ENCODE results near the gene SYTL3.
A peak's percentile ranks its signal among the peaks of the same experiment; 100 is the strongest.
"Not testable (repeated sequence)": the region's sequence is repeated elsewhere in the genome, so short reads cannot be mapped to it uniquely, and the experiment has no call there.

Gene SYTL3

DNA sequence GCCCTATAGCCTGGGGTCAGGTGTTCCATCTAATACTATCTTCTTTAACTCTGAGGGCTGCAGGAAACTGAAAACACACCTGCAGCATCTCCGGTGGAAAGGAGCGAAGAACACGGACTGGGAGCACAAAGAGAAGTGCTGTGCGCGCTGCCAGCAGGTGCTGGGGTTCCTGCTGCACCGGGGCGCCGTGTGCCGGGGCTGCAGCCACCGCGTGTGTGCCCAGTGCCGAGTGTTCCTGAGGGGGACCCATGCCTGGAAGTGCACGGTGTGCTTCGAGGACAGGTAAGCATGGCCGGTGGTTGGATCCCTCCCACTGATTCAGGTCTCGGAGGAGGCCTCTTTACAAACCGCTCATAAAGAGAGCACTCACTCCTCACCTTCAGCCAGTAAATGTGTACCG lies 15.5 kb downstream of the SYTL3 start:
- no peak for DNase-seq

DNA sequence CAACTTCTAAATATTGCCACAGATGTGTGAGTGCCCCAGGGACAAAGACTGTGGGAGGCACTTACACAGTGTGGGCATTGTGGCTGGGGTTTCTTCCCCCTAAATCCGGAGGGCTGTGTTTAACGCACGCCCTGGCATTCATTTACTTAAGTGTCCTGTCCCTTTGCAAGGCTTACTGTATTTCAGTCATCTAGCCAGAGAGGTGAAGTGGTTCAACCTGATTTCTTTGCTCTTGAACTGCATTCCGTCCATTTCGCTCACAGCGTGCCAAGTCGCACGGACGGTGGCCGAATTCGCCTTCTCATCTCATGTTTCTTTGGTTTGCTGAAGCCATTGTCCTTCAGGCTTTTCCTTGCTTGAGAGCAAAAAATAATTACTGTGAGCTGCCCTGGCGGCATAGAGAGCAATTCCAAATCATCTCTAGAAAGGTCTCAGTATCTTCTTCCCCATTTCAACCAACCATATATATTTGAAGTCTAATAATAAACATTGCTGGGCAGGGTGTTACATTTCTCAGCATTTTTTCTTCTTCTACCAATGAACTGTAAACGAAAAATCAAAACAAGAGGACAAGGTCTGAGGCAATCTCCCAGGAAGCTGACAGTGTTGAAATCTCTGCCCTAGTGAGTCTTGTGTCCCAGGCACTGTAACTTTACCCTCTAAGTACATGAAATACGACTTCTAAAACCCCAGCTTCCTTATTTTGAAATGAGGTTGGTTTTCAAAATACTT lies 16.9 kb downstream of the SYTL3 start:
- DNase-seq: no peak

DNA sequence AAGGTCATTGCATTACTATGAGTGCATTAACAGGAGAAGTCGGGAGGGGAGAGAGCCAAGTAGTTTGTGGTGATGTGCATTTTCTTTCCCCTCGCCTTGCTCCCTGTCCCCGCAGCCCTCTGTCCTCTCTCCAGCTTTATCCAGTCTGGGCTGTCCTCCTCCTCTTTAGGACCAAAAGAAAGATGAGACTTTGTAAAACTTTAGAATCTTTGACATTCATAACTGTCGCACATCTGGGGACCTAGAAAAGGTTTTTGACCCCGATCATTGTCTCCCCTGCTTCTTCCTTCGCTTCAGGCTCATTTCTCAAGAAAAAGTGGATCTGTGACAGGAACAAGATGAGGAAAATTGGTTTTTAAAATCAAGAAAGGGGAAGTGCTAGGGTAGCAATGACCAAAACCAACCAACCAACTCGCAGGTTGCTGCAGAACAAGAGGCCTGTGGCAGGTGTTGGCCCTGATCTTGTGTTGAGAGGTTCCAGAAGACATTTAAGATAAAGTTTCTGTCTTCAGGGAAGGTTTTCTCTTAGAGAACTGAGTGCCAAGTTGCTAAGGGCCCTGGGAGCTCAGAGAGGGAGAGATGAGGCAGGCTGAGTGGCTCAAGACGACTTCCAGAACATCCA lies 17.6 kb downstream of the SYTL3 start:
- DNase-seq: no peak

DNA sequence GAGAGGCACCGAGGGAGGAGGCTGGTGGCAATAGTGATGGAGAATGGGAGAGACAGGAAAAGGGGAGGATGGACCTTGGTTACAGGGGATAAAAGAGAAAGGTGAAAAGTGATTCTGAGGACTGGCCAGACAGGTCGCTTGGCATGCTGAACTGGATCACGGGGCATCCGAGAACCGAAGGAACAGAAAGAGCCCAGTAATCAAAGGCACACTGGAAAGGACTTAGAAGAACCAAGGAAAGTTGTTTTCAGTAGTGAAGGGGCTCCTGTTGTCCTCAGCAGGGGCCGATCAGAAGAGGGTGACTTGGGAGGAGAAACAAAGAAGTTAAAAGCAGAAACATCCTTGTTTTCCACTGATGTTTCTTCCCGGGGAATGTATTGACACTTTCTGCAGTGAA lies 18.9 kb downstream of the SYTL3 start:
- DNase-seq: no peak

DNA sequence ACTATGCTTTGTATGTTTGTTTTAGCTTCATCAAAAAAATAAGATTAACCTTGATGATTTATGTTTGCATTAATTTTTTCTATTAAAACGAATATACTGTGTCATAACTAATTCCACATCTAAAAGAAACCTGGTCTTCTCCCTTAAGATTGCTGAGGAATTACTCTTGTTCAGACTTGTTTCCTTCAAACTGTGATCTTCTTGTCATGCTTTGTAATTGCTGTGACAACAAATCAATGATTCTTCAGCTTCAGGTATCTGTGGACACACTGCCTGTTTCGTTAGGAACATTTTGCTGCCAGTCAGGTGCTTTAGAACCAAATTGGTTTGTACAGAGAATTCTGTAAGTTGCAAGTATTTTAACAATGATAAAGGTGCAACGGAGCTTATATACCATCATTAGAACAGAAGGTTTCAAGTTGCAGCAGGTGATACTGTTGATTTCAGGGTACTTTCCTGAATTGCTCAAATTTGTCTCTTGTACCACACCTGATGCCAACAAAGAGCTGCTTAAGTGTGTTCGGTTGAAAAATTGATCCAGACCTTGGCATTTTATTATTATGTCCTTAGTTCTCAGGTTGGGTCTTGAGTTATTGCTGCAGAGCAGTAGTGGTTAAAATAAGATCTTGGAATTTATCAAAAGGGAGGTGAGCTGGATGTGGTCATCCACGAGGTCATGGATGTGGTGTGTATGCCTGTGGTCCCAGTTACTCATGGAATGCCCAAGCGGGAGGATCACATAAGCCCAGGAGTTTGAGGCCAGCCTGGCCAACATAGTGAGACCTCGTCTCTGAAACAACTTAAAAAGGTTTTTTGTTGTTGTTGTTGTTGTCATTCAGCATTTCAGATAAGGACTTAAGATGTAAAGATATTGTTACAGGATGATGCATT lies 19.5 kb downstream of the SYTL3 start:
- DNase-seq: no peak

DNA sequence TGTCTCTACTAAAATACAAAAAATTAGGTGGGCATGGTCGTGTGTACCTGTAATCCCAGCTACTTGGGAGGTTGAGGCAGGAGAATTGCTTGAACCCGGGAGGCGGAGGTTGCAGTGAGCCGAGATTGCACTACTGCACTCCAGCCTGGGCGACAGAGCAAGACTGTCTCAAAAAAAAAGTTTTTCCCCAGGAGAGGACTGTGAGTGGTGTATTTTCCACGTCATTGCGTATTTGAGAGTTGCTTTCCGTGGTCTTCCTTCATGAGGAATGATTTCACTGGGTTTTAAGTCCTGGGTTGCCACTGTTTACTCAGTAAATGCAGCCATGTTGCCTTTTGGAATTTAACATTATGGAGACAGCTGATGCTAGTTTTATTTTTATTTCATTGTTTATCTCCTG lies 22.3 kb downstream of the SYTL3 start:
- not testable (repeated sequence) for DNase-seq

DNA sequence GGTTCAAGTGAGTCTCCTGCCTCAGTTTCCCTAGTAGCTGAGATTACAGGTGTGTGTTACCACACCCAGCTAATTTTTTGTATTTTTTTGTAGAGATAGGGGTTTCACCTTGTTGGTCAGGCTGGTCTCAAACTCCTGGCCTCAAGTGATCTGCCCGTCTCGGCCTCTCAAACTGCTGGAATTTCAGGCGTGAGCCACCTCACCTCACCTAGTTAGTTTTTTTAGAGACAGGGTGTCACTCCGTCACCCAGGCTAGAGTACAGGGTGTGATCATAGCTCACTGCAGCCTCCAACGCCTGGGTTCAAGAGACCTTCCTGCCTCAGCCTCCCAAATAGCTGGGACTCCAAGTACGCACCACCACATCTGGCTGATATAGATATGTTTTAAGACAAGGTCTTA lies 22.9 kb downstream of the SYTL3 start:
- no peak for DNase-seq

DNA sequence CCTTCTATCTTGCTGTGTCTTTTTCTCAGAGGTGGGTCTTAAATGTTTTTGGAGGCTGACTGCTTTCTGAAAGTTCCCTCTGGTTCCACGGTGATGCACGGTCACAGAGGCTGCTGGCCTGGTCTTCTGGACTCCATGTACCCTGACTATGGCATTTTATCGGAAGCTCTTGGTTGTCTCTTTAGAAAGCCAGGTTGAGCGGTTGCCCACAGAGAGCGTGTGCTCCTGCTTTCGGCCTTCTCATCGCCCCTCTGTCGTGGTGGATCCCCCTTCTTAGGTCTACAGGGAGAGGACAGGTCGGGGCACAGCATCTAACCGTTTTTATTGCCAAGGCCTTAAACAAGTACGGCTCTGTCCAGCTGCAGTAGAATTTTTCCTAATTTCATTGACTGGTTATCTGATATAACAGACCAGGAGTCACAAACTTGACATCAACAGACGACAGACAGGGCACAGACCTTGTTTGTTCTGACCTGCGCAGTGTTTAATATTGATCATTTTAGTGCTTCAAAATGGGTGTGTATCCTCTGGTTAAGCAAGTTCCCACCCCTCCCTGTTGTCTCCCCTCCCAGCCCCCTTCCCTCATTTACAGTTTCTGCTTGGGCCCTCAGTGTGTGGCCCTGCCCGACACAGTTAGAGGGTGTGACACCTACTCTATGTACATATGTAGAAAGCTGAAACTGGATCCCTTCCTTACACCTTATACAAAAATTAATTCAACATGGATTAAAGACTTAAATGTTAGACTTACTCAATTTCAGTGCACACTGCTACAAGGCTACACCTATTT lies 24.7 kb downstream of the SYTL3 start:
- no peak for DNase-seq

DNA sequence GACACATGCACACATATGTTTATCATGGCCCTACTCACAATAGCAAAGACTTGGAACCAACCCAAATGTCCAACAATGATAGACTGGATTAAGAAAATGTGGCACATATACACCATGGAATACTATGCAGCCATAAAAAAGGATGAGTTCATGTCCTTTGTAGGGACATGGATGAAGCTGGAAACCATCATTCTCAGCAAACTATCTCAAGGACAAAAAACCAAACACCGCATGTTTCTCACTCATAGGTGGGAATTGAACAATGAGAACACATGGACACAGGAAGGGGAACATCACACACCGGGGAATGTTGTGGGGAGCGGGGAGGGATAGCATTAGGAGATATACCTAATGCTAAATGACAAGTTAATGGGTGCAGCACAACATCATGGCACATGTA lies 27.2 kb downstream of the SYTL3 start:
- DNase-seq: not testable (repeated sequence)

DNA sequence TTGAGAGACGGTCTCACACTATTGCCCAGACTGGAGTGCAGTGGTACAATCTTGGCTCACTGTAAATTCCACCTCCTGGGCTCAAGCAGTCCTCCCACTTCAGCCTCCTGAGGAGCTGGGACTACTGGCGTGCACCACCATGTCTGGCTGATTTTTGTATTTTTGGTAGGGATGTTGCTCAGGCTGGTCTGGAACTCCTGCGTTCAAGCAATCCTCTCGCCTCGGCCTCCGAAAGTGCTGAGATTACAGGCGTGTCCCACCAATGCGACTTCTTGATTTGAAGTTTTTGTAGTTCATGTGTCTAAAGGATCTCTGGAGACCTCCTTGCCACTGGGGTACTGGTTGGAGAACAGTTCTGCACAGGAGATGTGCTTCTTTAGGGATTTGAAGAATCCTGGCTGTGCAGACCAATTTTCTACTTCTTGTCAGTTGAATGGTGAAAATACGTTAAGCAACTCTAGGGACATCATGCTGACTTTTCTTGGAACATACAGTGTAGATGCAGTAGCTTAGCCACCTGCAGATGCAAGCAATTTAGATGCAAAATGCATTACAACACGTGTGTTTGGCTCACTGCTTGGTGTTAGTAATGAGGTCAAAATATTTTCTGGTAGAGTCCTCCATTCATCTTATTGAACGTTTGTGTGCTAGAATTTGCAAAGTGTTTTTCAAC lies 28.2 kb downstream of the SYTL3 start:
- no peak for DNase-seq

GRCh38 chr6:158680015-158680414 lies 30.2 kb downstream of the SYTL3 start:
- no peak for DNase-seq

GRCh38 chr6:158680481-158680880 lies 30.6 kb downstream of the SYTL3 start:
- DNase-seq: no peak

GRCh38 chr6:158684311-158684710 lies 34.5 kb downstream of the SYTL3 start:
- no peak for DNase-seq

DNA sequence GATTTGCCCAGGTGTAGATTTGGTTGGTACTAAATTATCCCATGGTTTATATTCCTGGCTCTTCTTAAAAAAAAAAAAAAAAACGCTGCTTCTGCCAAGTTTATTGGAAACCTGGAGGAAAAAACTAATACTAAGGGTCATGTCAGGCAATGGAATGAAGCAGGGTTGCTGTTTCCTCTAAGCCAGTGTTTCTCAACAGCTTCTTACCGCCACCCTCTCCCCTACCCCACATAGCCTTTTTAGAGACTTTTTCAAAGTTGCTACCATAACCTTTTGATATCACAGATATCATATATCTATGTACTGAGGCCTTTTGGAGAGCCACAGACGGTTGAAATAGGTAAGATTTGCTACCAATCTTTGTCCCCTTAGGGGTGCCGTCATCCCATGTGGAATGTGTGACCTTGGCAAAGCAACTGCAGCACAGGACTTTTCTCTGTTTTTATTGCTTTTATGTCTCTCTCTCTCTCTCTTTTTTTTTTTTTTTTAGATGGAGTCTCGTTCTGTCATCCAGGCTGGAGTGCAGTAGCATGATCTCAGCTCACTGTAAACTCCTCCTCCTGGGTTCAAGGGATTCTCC lies 35.0 kb downstream of the SYTL3 start:
- DNase-seq: no peak

DNA sequence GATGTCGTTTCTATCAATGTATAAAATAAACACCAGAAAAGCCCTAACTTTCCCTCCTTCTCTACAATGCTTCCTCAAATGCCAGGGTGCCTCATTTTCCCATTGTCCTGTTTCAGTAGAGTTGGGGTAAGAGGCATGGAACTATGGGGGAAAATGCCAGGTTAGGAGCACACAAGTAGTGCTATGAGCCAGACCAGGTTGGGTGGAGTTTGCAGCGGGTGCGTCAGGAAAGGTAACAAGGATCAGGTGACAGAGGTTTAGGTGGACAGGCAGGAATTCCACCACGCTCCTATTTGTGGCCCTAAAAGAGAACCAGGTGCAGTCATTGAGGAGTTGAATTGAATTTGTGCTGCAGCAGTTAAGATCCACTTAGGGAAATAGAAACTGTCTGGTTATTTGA lies 36.5 kb downstream of the SYTL3 start:
- DNase-seq: no peak

DNA sequence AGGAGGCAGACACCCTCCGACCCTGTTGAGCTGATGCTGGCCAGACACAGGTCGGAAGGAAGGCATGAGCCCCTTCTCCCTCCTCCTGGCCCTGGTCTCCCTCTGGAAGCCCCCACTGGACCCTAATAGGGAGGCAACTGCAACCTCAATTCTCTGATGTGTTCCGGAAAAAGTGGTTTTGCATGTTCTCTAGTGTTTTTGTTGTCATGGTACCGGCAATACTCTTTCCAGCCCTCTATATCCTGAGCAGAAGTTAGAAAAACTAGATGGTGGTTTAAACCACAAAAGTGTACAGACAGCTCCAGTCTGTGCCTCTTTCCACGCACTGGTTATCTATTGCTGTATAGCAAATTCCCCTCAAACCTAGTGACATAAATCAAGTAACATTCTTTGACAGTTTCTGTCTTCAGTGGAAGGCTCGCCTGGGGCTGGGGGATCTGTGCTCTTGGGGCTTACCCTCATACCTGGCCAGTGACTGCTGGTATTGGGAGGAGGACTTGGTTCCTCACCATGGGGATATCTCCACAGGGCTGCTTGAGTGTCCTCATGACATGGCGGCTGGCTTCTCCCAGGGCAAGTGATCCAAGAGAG lies 37.0 kb downstream of the SYTL3 start:
- peak; percentile 18 to 27 for DNase-seq

DNA sequence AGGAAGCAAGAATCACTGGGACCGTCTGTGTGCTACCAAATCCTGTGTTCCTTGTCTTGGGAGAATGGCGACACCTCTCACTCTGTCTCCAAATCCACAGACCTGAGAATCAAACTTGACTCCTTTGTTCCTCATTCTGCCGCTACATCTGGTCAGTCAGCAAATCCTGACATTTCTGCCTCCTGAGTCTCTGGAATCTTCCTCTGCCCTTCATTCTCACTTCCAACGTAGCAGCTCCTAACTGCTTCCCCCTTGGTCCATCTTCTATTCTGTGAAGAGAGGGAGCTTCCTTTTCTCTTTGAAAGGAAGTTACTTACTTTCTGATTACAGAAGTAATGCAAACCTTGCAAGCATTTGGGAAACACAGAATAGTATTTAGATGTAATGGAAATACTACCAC lies 37.7 kb downstream of the SYTL3 start:
- DNase-seq: no peak

DNA sequence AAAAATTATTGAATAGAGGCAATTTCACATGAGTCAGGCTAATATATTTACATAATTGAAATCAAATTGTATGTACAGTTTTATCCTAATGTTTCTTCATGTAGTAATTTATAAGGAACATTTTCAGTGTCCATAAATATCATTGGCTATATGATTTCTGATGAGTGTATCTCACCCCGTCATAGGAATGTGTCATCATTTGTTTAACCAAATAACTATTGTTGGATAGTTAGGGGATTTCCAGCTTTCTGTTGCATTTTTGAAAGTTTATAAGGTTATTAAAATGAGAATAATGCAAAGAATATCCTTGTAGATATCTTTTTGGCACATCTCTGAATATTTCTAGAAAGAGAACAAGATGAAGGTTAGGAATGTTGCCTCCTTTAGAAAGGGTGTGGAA lies 39.0 kb downstream of the SYTL3 start:
- no peak for DNase-seq

- no peak for DNase-seq
Observed at GRCh38 chr6:158694913-158695312, 45.1 kb downstream of the SYTL3 start.

- no peak for DNase-seq
Observed at GRCh38 chr6:158697811-158698210, 48.0 kb downstream of the SYTL3 start.

DNA sequence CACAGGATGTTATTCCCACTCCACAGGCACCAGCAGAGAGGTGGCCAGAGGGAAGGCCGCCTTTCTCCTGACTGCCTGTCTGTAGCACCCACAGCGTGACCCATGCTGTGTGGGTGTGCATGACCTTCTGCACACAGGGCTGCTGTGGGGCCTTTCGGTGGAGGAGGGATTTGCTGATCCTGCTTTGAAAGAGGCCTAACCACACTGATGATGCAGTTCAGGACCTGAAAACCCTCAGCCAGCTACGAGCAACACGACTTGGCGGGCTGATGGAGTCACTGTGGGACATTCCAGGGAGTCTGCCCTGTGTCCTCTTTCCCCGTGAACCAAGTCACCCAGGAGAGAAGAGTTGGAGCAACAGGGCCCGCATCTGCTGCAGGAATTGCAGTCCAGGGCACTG lies 49.1 kb downstream of the SYTL3 start:
- no peak for DNase-seq

DNA sequence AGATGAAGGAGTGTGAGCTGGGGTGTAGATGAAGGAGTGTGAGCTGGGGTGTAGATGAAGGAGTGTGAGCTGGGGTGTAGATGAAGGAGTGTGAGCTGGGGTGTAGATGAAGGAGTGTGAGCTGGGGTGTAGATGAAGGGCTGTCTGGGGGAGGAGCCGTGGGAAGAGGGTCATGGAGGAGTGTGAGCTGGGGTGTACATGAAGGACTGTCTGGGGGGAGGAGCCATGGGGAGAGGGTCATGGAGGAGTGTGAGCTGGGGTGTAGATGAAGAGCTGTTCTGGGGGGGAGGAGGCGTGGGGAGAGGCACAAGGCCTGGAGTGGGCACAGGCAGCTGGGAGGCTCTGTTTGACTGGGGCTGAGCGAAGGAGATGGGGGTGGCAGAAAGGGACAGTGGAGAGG lies 51.4 kb downstream of the SYTL3 start:
- not testable (repeated sequence) for DNase-seq
